Peyer's patch (tissue), 4 donors: ENCODE data around the gene BCAS3.

ENCODE experiments used
- POLR2A ChIP-seq, 2 donors: fragments of 450-650 bp; IDR thresholded peaks; one replicate each; pipeline ENCODE4 v1.5.1; 2017; ENCODE audit warnings: antibody characterized with exemption in 2 of 2, mild to moderate bottlenecking in 2 of 2, moderate library complexity in 2 of 2
- TF ChIP-seq, protein P1 (sequence below), 6 experiments: fragments of 450-650 bp in 4 of 6; fragments of 200-600 bp in 2 of 6; sonication (generic) in 1 of 6; IDR thresholded peaks; one replicate each; pipeline ENCODE4 v1.5.1; 2017 to 2019; ENCODE audit warnings: antibody characterized with exemption in 6 of 6, mild to moderate bottlenecking in 3 of 6, moderate library complexity in 1 of 6

DNA sequence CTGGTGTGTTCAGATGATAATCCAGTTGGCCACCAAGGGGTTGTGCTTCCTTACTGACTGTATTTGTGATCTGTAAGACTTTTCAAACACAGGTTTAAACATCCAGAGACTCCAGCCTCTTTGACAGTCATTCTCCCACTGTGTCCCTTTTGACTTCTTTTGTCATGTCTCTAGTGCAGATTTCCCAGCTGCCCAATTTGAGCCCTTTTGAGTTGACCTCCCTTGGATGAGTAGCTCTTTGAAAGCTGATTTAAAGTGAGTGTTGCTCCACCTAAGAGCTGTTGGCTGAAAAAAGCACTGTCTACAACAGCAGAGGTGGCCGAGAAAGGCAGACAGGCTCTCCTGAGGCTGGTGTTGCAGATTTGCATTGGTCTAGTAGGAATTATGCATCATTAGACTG is 533.6 kb downstream of the BCAS3 start:
- TF ChIP-seq, protein P1, sequence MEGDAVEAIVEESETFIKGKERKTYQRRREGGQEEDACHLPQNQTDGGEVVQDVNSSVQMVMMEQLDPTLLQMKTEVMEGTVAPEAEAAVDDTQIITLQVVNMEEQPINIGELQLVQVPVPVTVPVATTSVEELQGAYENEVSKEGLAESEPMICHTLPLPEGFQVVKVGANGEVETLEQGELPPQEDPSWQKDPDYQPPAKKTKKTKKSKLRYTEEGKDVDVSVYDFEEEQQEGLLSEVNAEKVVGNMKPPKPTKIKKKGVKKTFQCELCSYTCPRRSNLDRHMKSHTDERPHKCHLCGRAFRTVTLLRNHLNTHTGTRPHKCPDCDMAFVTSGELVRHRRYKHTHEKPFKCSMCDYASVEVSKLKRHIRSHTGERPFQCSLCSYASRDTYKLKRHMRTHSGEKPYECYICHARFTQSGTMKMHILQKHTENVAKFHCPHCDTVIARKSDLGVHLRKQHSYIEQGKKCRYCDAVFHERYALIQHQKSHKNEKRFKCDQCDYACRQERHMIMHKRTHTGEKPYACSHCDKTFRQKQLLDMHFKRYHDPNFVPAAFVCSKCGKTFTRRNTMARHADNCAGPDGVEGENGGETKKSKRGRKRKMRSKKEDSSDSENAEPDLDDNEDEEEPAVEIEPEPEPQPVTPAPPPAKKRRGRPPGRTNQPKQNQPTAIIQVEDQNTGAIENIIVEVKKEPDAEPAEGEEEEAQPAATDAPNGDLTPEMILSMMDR (IDR thresholded peaks at IDR 0.05) = no peak
- no peak for TF ChIP-seq POLR2A (IDR thresholded peaks at IDR 0.05)
